Measurements from ENCODE around the gene RNLS.
"Not testable (repeated sequence)": the region's sequence is repeated elsewhere in the genome, so short reads cannot be mapped to it uniquely, and the experiment has no call there.

RNLS gene

DNA sequence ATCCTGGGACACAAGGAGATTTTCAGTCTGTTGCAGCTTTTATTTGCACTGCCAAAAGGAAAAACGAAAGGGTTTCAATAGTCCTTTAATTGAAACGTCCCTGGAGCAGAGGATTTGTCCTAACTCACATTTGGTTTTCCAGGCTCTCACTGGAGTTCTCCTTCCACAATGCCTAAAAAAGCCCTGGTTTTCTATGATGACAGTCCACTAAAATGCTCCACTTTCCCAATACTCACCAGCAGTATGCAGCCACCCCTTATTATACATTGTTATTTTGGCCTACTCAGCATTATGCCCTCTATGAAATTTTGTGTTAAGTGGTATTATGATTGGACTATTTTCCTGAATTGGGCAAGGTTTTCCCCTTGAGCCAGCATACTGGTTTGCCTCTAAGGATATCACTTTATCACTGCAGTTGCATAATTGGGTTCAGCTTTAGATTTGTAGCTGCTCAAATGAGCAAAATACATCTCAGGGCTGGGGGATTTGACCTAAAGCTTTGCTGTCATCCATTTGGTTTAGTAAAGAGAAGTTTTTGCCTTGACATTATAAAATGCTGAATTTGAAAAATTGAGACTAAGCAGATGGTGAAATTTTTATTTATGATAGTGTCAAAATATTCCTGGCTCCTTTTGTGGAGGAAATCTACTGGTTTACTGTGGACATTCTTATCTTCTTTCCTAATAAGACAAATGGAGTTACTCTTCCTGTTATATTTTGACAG, 239.2 kb downstream of the RNLS start:
- DNase-seq (ENCODE audit: low read depth in 2 of 2), result no peak

DNA sequence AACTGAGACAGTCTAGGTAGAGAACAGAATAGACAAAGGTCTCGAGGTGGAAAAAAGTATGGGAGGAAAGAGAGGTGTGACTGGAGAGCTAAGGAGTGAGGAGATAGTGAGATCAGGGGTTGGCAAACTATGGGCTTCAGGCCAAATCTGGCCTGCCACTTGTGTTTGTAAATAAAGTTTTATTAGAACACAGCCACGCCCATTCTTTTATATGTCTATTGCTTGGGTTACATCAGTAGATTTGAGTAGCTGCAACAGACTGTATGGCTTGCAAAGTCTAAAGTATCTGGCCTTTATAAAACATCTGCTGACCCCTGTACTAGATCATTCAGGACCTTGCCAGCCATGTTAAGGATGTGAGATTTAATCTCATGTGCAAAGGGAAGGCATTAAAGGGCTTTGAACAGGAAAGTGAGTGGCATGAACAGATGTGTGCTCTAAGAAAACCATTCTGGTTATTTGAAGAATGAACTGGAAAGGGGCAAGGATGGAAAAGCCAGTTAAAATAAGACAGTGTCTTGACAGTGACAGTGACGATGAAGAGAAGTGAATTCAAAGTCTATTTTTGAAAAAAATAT, 240.3 kb downstream of the RNLS start:
- DNase-seq (ENCODE audit: low read depth in 2 of 2), result no peak

DNA sequence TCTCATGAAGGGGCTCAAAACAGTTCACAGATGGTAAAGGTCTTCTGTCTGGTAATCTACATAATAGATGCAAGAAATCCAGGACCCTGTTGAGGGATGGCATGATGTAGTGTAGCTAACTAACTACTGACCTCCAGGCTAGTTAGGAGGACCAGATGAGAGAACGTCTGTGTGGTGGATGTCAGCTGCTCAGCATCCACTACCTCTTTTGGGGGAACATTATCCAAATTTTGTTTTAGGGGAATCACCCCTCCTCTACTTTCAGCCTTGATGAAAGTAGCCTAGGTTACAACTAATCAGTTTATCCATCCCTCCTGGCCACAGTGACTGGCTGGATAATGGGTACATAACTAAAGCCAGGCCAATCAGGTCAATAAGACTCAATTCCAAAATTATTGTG, 246.0 kb downstream of the RNLS start:
- no peak for DNase-seq (ENCODE audit: low read depth in 2 of 2)

DNA sequence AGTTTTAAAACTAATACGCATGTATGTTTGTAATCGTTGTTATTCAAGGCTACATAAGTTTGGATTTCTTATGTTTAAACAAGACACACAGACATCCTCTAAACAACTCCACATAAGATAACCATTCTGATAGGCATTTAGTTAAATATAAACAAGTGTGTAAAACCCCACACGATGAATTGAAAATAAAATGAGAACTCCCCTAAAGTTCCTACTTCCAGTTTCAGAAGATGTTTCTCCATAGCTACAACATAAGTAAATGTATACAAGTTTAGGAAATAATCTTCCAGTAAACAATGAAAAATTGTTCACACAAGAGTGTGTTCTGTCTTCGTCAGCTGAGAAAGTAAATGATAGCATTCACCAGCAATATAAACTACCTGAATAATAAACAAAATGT, 246.8 kb downstream of the RNLS start:
- no peak for DNase-seq (ENCODE audit: low read depth in 2 of 2)

DNA sequence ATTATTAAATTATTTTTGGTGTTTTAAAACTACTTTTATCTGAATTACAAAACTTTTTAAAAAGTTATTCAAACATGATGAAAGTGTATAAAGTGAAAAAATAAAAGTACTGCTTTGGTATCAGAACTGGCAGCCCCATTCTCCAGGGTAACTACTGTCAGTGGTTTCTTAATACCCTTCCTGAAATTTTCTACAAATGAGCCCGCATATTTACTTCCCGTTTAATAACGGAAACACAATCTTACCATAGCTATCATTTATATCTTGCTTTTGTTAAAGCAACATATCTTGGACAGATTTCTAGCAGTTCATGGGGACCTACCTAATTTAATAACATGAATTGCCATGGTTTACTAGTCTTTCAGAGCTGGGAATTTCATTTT, 249.9 kb downstream of the RNLS start:
- no peak for DNase-seq (ENCODE audit: low read depth in 2 of 2)

DNA sequence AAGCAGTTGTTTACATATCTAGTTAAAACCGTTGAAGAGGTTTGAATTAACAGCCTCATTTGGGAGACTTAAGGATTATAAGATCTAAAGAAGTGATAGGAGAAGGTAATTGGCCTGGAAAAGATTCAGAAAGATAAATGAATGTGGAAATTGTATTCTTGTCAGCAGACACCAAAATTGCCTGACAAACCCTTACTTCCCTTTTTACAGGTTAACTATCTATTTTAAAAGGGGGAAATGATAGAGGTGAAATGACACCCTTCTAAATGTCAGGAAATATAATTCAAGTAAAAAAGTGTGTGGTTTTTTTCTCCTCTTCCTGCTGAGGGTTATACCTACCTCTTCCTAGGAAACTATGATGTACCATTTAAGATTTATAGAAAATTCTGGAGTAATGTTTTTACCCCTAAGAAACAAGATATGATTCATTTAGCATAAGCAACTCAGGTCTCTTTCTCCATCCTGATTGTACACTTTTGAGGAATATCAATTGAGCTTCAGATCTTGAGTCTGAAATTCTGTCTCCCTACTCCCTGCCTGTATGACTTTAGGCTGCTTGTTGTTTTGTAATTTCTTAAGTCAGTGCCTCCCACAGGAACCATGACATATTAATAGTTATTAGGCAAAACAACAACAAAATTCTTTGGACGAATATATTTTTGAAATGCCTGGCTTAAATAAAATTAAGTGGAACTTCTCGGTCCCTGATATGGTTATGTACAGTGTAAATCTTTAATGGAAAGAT, 250.4 kb downstream of the RNLS start:
- no peak for DNase-seq (ENCODE audit: low read depth in 2 of 2)

DNA sequence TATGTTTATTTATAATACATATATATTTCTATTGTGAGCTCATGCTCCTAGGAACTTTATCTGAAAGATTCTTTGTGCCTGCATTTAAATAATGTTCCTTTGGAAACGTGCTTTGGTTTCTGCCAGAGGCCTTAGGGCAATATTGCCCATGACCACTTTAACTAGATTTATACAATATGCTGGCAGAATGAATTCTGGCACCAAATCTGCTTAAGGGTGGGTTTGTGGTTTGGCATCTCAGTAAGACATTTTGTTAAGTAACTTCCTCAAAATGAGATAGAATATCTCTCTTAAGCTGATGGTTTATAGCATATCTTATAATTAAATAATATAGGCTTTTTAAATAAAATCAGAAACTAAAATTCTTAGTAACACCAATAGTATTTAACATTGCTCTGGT, 252.9 kb downstream of the RNLS start:
- no peak for DNase-seq (ENCODE audit: low read depth in 2 of 2)

DNA sequence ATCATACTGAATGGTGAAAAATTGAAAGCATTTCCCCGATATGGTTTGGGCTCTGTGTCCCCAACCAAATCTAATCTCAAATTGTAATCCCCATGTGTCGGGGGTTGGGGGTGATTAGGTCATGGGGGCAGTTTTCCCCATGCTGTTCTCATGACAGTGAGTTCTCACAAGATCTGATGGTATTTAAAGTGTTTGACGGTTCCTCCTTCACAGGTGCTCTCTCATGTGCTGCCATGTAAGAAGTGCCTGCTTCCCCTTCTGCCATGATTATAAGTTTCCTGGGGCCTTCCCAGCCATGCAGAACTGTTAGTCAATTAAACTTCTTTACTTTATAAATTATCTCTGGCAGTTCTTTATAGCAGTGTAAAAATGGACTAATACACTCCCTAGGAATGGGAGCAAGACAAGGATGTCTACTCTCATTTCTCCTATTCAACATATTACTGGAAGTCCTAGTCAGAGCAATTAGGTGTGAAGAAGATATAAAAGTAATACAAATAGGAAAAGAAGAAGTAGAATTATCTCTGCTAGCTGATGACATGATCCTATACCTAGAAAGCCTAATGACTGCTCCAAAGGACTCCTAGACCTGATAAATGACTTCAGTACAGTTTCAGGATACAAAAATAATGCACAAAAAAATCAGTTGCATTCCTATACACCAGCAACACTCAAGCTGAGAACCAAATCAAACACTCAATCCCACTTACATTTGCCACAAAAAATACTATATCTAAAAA, 260.6 kb downstream of the RNLS start:
- no peak for DNase-seq (ENCODE audit: low read depth in 2 of 2)

DNA sequence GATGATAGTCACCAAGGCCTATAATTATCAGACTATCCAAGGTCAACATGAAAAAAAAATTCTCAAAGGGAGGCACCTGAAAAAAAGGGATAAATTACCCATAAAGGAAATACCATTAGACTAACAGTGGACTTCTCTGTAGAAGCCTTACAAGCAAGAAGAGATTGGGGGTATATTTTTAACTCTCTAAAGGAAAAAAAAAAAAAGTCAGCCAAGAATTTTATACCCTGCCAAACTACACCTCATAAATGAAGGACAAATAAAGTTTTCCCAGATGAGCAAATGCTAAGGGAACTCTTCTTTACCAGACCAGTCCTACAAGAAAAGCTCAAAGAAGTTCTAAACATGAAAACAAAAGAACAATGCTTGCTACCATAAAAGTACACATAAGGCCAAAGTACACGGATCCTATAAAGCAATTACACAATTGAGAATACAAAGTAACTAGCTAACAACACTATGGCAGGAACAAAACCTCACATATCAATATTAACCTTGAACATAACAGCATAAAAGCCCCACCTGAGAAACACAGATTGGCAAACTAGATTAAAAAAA, 263.1 kb downstream of the RNLS start:
- DNase-seq (ENCODE audit: low read depth in 2 of 2), result no peak

DNA sequence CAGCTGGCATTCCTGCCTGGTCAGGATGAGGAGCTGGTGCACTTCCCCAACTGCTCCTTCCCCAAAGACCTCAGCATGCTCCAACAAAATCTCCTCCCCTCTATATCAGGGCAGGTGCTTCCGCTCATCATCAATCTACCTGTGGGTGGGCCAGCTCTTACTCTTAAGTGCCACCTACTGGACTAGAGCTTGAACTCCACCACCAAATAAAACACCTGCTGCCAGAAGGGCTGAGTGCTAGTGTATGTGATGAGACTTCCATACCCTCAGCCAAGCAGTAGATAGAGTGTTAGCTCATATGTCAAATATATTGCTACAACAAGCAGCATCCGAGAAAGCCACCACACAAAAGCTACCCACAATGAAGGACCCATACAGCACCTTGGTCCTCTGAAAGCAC, 264.3 kb downstream of the RNLS start:
- DNase-seq (ENCODE audit: low read depth in 2 of 2), result no peak

DNA sequence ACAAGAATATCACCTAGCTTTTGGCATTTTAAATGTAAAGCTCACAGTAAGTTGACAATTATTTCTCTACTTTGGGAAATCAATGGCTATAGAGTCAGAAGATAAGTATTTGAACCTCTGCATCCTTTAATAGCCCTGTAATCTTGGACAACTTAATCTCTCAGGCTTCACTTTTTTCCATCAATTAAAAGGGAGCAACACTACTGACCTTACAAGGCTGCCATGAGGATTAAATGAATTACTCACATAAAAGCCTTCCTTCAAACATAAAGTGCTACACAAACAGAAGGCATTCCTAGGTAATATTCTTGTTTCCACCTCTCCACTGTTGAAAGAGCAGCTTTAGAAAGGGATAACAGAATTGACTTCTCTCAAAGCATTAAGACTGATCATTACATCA, 266.0 kb downstream of the RNLS start:
- DNase-seq (ENCODE audit: low read depth in 2 of 2), result no peak

DNA sequence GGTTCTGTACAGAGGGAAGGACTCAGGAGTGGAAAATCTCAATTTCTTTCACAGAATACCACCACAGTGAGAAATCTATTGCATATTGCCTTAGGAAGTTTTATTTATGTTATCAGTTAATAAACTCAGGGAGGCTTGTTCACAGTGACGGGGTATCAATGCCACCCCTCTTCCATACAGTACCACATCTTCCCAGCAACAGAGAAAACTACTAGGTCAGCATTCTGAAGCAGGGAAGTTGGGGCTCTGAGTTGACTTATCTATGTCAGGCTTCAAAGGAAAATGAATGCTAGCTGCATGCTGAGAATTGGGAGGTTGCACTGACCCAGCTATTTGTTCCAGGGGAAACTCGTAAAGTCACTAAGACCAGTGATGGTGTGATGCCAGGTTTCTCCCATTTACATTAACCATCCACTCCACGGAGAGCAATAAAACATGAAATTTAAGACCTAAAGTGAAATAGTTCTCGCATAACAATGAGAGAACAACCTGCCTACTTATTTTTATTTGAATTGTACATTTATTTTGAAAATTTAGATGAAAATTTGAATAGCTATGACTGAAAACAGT, 266.7 kb downstream of the RNLS start:
- DNase-seq (ENCODE audit: low read depth in 2 of 2), result no peak

DNA sequence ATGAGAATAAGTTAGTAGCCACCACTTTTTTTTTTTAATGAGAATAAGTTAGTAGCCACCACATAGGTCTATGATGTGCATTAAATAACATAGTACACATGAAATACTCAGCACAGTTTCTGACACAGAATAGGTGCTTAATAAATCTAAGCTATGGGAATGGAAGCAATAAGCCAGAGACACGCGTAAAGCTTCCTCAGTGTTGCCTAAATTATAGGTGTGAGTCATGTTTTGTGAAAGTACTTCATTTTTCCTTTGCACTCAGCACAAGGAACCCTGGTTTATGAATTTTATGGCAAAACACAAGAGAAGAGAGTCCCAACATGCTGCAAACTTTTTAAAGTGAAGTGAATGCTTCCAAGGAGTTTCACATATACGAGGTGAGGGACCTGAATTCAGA, 267.4 kb downstream of the RNLS start:
- DNase-seq (ENCODE audit: low read depth in 2 of 2), result no peak

DNA sequence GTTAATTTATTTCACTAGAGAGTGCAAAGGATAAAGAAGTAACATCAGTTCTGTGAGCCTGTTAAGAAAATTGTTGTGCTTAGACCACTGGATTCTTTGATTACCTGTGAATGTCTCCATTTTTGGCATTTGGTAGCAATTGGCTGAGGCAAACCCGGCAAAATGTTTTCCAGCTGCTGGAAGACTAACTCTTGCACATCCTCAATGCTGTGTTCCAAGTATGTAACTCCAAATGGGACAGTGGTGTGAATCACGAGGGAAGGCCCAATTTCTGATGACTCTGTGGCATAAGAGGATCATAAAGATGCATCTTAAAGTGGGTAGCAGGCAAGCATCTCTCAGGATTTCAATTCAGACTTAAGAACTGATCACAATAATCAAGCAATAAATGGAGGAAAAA, 268.8 kb downstream of the RNLS start:
- DNase-seq (ENCODE audit: low read depth in 2 of 2), result no peak

DNA sequence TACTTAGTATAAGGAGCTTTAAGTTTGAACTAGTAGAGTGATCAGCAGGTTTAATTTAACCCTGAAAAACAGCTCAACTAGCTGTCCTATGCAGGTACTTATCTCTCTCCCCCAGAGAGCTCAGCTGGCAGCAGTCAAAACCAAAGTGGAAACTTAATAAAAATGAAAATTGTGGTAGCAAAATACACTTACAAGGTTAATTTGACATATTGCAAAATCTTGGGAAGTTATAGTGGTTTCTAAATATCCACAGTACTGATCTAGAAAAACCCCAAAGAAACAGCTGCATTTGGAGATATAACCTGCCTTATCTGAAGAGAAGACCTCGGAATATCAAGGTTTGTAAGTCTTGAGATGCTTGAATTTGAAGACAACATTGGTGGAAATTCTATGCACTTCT, 269.2 kb downstream of the RNLS start:
- DNase-seq (ENCODE audit: low read depth in 2 of 2), result no peak

DNA sequence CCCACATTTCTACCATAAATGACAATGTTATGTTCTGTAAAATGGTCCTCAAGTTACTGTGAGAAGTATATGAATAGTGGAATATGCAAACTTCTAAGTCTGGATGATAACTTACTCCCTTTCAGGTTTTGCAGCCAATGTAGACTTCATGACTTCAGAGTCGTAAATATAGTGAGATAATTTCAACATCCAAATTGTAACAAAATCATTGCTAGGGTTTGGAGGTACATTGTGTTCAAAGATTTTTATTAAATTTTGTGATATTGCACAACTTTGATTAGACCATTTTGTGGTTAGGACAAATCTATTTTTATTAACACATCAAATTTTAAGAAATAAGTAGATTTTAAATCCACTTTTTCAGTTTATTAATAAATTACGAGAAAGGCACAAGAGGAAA, 270.3 kb downstream of the RNLS start:
- no peak for DNase-seq (ENCODE audit: low read depth in 2 of 2)

DNA sequence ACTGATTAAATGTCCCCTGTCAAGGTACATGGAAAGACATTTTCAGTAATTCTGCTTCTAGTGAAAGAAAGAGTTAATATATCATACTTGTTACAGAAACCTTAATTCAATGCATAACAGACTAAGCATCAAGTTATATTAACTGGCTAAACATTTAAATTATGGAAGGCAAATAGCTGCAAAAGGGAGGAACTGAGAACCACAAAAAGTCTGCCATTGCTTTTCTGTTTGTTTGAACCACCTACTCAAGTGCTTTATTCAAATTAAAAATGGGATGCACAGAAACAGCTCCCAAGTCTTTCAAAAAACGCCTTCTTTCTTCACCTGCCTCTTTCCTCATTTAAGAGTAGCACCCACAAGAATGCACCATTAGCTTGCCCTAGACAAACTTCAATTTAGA, 271.9 kb downstream of the RNLS start:
- DNase-seq (ENCODE audit: low read depth in 2 of 2), result no peak

DNA sequence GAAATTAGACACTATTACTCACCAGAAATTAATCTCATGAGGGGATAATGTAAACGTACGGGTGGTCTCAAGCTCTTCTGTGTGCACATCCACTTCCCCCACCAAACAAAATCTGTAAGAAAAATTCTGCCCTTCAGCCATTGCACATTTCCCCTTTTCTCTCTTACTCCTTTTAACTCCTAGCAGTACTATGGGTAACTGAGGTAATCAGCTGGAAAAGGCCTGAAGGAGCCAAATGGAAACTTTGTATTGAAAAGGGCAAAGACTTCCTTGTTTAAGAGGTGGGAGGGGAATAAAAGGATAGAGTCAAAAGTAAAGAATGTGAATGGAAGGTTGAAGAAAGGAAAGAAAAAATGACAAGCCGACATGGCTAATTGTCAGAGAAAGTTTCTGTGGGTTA, 273.8 kb downstream of the RNLS start:
- DNase-seq (ENCODE audit: low read depth in 2 of 2), result no peak

DNA sequence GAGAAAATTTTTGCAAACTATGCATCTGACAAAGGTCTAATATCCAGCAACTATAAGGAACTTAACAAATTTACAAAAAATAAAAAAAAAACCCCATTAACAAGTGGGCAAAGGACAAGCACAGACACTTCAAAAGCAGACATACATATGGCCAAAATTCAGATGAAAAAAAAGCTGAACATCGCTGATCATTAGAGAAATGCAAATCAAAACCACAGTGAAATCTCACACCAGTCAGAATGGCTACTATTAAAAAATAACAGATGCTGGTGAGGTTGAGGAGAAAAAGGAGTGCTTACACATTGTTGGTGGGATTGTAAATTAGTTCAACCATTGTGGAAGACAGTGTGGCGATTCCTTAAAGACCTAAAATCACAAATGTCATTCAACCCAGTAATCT, 274.8 kb downstream of the RNLS start:
- DNase-seq (ENCODE audit: low read depth in 2 of 2), result not testable (repeated sequence)

DNA sequence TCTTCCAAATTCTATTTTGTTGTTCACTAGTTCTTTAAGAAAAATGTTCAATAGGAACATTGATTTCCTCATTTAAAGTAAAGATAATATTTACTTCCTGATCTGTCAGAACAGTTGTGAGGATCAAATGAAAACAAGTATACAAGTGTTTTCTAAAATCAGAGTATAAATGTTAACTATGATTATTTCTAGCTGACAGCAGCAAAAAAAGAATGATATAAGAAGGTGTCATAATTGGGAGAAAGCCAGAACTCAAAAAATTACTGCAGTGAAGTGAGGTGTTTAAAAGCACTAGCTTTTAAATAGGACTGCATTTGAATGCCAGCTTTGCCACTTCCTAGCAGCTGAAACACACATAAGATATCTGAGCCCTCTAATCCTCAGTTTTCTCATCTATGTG, 283.3 kb downstream of the RNLS start:
- DNase-seq (ENCODE audit: low read depth in 2 of 2), result no peak

DNA sequence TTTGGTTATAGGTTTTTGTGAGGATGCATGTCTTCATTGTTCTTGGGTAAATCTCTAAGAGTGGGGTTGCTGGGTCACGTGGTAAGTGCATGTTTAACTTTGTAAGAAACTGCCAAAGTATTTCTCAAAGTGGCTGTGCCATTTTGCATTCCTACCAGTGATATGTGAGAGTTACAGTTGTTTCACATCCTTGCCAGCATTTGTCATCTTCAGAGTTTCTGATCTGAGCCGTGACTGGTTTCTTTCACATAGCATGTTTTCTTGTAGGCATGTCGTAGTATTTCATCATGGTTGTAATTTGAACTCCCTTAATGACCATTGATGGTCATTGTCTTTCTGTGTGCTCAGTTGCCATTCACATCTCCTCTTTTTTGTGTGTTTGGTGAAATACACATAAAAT, 286.0 kb downstream of the RNLS start:
- DNase-seq (ENCODE audit: low read depth in 2 of 2), result no peak

DNA sequence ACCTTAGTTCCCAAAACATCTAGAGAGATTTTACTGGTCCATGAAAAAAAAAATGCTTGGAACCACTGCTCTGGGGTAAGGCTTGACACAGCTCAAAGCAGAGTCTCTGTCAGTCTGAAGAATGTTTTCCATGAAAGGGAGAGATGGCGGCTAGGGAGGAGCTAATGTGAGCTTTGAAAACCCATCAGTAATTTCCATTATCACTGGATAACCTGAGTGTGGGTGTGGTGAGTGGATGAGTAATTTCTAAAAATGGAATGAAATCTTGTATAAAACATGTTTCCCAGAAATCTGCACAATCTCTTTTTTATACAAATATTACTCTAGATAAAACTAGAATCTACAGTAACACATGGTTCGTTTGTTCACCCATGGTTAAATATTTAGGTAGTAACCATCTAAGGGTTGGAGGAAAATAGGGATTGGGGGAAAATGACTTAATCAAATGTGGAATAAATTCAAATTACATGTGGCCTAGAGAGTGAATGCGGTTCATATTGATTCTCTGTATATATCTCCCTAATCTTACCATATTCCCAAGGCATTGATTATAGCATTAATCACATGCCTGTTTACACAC, 289.4 kb downstream of the RNLS start:
- DNase-seq (ENCODE audit: low read depth in 2 of 2), result no peak
